Uterus (tissue), 4 donors: ENCODE measurements around the gene FGFRL1. TPM values are rescaled to one million over a fixed set of nuclear protein-coding genes. Genes with fewer than 3 reads are reported as not detected.
"Not testable (repeated sequence)": the region's sequence is repeated elsewhere in the genome, so short reads cannot be mapped to it uniquely, and the experiment has no call there.

Experiments used
- DNase-seq, 2 donors: peaks; one replicate each; pipeline ENCODE4 v3.0.0-alpha.2; 2019 to 2020
- H3K27ac ChIP-seq, 2 donors: fragments of 200-600 bp; sonication (generic); 1 replicate in 1 of 2; 2 replicates in 1 of 2; pipeline ENCODE4 v1.5.1; 2016 to 2018
- H3K27me3 ChIP-seq, 2 donors: fragments of 200-600 bp; sonication (generic); one replicate each; pipeline ENCODE4 v1.5.1; 2018 to 2019; ENCODE audit warnings: control low read depth in 1 of 2
- H3K36me3 ChIP-seq, 2 donors: fragments of 200-600 bp; sonication (generic); one replicate each; pipeline ENCODE4 v1.5.1; 2019; ENCODE audit warnings: control low read depth in 1 of 2
- H3K4me1 ChIP-seq, 2 donors: fragments of 200-600 bp; sonication (generic); one replicate each; pipeline ENCODE4 v1.5.1; 2018 to 2019; ENCODE audit warnings: control low read depth in 1 of 2
- H3K4me3 ChIP-seq, 2 donors: fragments of 200-600 bp; sonication (generic); 1 replicate in 1 of 2; 2 replicates in 1 of 2; pipeline ENCODE4 v1.5.1; 2018 to 2019; ENCODE audit warnings: mild to moderate bottlenecking in 1 of 2
- H3K9me3 ChIP-seq, 2 donors: fragments of 200-600 bp; sonication (generic); one replicate each; pipeline ENCODE4 v1.5.1; 2019; ENCODE audit warnings: control low read depth in 1 of 2
- POLR2A ChIP-seq, 2 donors: fragments of 450-650 bp; IDR thresholded peaks; one replicate each; pipeline ENCODE4 v1.6.1; 2016; ENCODE audit warnings: antibody characterized with exemption in 2 of 2, mild to moderate bottlenecking in 1 of 2, moderate library complexity in 1 of 2
- intact Hi-C: fragments of 100-400 bp; cut with DNase I; formaldehyde crosslinking; loops from one replicate; pipeline ENCODE4 v1.15.1; 2023; ENCODE audit warnings: low total_unique reads
- total RNA-seq, 4 donors: library from RNA; depleted of rRNA in 3 of 4; stranded (reverse); fragments of >200 nt in 3 of 4; gene quantifications; one replicate each; pipeline versions ENCODE4 v1.1.0 to v1.2.4, GENCODE V29; 2014 to 2023
- TF ChIP-seq, protein P1 (sequence below), 4 experiments: fragments of 200-600 bp in 2 of 4; fragments of 450-650 bp in 2 of 4; sonication (generic) in 2 of 4; IDR thresholded peaks; one replicate each; pipeline ENCODE4 v1.5.1; 2016 to 2019; ENCODE audit warnings: antibody characterized with exemption in 4 of 4, mild to moderate bottlenecking in 2 of 4, moderate library complexity in 1 of 4
- donor health status: DM: yes; HTN: yes; CAD: no.

FGFRL1 gene
- total RNA-seq, 4 donors from 2014 or later = 2.8 to 24.8 (median 13.9) TPM

DNA sequence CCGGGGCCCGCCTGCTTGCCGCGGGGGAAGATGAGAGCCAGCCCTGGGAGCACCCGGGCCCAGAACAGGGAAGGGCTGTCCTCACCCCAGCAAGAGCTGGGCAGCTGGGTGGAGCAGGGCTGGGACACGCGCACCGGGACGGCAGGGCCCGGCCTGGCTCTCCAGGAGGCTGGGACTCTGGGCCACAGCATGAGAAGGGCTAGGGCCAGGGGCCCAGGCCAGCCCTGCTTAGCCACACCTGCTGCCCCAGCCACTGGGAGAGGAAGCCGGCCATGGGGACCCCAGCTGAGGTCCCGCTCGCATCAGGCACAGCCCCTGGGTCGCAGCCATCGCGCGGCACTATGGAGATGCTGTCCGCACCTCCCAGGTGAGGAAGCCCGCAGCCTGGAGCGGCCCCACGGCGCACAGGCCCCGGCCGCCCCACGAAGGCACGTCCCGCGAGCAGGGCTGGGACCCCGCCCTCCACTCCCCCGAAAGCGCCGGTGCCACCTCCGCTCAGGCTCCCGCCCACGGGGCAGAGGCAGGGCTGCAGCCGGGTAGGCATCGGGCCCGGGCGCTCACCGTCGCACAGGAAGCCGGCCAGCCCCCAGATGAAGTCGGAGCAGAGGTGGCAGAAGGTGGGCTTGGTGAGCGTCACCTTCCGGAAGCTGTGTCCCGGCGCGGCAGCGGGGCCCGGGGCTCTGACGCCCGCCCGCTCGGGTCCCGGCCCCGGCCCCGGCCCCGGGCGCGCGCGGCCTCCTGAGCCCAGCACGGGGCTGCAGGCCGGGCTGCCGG, 38.6 kb upstream of the FGFRL1 start:
- Histone ChIP-seq H3K4me1 (peaks cover 0 to 21% of the 10 kb centered on the region in 2 donors), H3K27ac (peak overlapping the region; percentile 1 to 3), H3K4me3 (peak overlapping the region; percentile 57 to 59), H3K27me3 (no peaks in the 10 kb centered on the region), H3K36me3 (no peaks in the 10 kb centered on the region), H3K9me3 (no peaks in the 10 kb centered on the region)
- DNase-seq = peak in 1 of 2 donors; percentile 42
- TF ChIP-seq, protein P1, sequence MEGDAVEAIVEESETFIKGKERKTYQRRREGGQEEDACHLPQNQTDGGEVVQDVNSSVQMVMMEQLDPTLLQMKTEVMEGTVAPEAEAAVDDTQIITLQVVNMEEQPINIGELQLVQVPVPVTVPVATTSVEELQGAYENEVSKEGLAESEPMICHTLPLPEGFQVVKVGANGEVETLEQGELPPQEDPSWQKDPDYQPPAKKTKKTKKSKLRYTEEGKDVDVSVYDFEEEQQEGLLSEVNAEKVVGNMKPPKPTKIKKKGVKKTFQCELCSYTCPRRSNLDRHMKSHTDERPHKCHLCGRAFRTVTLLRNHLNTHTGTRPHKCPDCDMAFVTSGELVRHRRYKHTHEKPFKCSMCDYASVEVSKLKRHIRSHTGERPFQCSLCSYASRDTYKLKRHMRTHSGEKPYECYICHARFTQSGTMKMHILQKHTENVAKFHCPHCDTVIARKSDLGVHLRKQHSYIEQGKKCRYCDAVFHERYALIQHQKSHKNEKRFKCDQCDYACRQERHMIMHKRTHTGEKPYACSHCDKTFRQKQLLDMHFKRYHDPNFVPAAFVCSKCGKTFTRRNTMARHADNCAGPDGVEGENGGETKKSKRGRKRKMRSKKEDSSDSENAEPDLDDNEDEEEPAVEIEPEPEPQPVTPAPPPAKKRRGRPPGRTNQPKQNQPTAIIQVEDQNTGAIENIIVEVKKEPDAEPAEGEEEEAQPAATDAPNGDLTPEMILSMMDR (IDR thresholded peaks at IDR 0.05) = no peak
- TF ChIP-seq POLR2A (IDR thresholded peaks at IDR 0.05) = no peak
- intact Hi-C loops = no loop called here

DNA sequence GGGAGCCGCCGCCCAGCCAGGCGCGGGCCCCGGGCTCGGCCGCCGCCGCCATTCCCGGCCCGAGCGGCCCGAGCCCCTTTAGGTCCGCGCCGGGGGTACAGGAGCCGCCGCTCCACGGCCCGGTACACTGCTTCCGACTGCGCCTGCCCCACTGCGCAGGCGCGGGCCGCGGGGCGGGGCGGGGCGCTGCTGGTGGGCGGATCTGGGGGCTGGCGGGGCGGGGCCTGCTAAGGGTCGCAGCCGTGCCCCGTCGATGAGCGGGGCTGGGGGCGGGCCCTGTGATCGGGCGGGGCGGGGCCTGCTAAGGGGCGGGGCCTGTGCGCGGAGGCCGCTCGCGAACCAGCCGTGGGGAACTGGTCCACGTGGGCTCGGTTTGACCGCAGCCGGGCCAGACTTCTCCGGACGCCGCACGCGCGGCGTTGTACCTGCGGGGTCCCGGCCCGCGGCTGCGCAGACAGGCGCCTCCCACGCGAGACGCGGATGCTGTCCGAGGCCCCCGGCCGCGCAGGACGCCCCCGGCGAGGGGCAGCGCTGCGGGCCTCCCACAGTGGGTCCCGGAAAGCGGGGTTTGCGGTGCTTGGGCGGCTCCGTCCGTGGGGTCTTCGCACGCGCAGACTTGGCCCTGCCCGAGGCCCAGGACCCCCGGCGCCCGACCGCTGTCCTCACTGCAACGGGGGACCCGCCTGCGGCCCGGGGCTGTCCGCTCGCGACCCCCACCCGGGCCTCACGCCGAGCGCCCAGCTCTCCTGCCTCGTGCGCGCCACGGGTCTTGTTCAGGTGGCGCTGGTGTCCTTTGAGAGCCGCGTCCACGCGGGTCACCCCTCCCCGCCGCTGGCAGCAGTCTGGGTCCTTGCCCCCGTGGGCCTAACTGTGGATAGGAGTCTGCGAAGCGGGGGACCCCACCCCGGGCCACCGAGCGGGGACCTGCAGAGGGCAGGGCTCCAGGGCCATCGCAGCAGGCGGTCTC, 37.7 kb upstream of the FGFRL1 start, which contains the start of gene DGKQ:
TSS of gene DGKQ (minus strand) at position 139 of the 967 bp plus-strand sequence. CDS start at position 52, 87 bp downstream.
- Histone ChIP-seq H3K4me1 (peaks cover 0 to 21% of the 10 kb centered on the region in 2 donors), H3K27me3 (no peaks in the 10 kb centered on the region), H3K4me3 (peak within 1 kb of the TSS; percentile 57 to 59), H3K36me3 (no peaks in the 10 kb centered on the region), H3K9me3 (no peaks in the 10 kb centered on the region), H3K27ac (peak within 1 kb of the TSS; percentile 1 to 3)
- intact Hi-C loops = no loop called here
- peak in 1 of 2 donors; percentile 13 for TF ChIP-seq POLR2A (IDR thresholded peaks at IDR 0.05)
- TF ChIP-seq, protein P1 (IDR thresholded peaks at IDR 0.05) = no peak
- peak; percentile 86 to 92 for DNase-seq

DNA sequence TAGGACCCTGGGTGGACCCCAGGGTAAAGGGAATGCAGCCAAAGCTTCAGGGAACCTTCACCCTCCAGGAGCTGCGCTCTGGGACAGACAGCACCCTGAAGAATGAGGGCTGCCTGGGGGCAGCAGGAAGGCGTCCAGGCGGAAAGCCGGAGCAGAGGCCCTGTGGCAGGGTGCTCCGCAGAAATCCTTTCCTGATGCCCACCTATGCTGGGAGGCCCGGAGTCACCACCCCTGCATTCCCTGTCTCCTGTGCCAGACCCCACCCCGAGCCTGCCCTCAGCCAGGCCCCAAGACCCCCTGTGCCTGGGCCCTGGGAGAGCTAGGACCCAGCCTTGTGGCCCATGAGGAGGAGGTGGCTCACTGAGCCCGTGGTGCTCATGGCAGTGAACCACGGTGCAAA, 36.8 kb upstream of the FGFRL1 start:
- no peak overlapping the region for H3K4me3 ChIP-seq
- no peaks in the 10 kb centered on the region for H3K36me3 ChIP-seq
- H3K9me3 ChIP-seq = no peaks in the 10 kb centered on the region
- H3K4me1 ChIP-seq = peaks cover 0 to 21% of the 10 kb centered on the region in 2 donors
- TF ChIP-seq POLR2A (IDR thresholded peaks at IDR 0.05) = no peak
- TF ChIP-seq, protein P1 (IDR thresholded peaks at IDR 0.05) = no peak
- H3K27me3 ChIP-seq = no peaks in the 10 kb centered on the region
- no peak for DNase-seq
- intact Hi-C loops = no loop called here
- no peak overlapping the region for H3K27ac ChIP-seq

DNA sequence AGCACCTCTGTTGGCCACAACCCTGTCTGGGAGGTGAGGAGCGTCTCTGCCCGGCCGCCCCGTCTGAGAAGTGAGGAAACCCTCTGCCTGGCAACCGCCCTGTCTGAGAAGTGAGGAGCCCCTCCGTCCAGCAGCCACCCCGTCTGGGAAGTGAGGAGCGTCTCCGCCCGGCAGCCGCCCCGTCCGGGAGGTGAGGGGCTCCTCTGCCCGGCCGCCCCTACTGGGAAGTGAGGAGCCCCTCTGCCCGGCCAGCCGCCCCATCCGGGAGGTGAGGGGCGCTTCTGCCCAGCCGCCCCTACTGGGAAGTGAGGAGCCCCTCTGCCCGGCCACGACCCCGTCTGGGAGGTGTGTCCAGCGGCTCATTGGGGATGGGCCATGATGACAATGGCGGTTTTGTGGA, 35.4 kb upstream of the FGFRL1 start:
- H3K36me3 ChIP-seq, H3K9me3 ChIP-seq, DNase-seq, intact Hi-C loops, H3K27ac ChIP-seq, H3K4me3 ChIP-seq, H3K27me3 ChIP-seq: not testable (repeated sequence)
- H3K4me1 ChIP-seq = peaks cover 0 to 21% of the 10 kb centered on the region in 2 donors

DNA sequence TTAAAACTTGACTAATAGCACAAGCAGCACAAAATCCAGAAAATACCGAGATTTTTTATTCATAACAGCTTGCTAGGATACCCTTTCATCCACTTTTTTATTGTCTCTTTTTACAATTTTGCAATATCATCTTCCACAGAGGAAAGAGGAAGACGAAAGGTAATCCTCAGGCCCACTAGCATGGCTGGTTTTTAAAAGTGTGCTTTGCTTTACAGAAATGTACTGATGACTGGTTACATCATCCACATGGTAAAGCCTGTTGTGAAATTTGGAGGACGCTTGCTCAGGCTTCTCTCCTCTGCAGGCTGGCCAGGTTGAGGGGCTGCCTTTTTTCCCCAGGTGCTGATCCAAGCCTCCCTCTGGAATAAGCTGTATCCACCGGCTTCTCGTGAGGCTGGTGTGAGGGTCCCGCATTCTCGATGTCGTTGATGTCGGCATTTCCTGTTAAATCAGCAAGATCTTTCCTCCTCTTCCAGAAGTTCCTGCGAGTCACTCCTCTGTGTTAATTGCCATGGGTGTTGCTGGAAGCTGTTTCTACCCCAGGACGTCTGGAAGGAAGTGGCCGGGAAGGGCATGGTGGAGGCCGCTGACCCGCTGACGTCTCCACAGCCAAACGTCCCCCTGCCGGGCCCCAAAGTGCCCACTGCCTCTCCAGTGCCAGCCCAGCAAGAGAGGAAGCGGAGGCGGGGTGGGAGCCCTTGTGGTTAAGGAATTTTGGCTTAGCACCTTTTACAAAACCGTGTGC, 32.3 kb upstream of the FGFRL1 start:
- no peak overlapping the region for H3K4me3 ChIP-seq
- H3K9me3 ChIP-seq = no peaks in the 10 kb centered on the region
- peaks cover 0 to under 1% of the 10 kb centered on the region in 2 donors for H3K4me1 ChIP-seq
- DNase-seq = no peak
- intact Hi-C loops = no loop called here
- H3K36me3 ChIP-seq = no peaks in the 10 kb centered on the region
- no peaks in the 10 kb centered on the region for H3K27me3 ChIP-seq
- no peak overlapping the region for H3K27ac ChIP-seq
- no peak for TF ChIP-seq POLR2A (IDR thresholded peaks at IDR 0.05)
- TF ChIP-seq, protein P1 (IDR thresholded peaks at IDR 0.05) = no peak
